ENCODE measurements around the gene ODAD3. TPM values are rescaled to one million over a fixed set of nuclear protein-coding genes. Genes with fewer than 3 reads are reported as not detected.

ODAD3 gene
- total and polyA plus RNA-seq, 2 of the 13 experiments (the other 11 are each of a cell fraction or from before 2014, with no cell fraction given) = 0.04 to 0.08 TPM

- TF ChIP-seq ZNF574 (CRISPR knock-in tag; IDR thresholded peaks at IDR 0.05) (peak; percentile 93), ATF5 (CRISPR knock-in tag; IDR thresholded peaks at IDR 0.05; ENCODE audit: low read depth) (no peak), SOX5 (CRISPR knock-in tag; IDR thresholded peaks at IDR 0.05; ENCODE audit: borderline replicate concordance) (peak; percentile 35; the same call in 1 of the 2 replicates), MAFF (IDR thresholded peaks at IDR 0.05; ENCODE audit: low read depth, low read length) (no peak), HNF4G (IDR thresholded peaks at IDR 0.05; ENCODE audit: borderline replicate concordance, low read depth, low read length) (peak; percentile 96), HNF4G (CRISPR knock-in tag; IDR thresholded peaks at IDR 0.05; ENCODE audit: borderline replicate concordance, low read depth) (peak; percentile 85; the same call in 1 of the 2 replicates), LCORL (IDR thresholded peaks at IDR 0.05) (no peak), LCORL (CRISPR knock-in tag; IDR thresholded peaks at IDR 0.05) (peak; percentile 78), ARID5B (CRISPR knock-in tag; IDR thresholded peaks at IDR 0.05) (peak; percentile 44; the same call in 1 of the 2 replicates), SMC3 (IDR thresholded peaks at IDR 0.05; ENCODE audit: low read length) (peak; percentile 40), ZFX (CRISPR knock-in tag; IDR thresholded peaks at IDR 0.05; ENCODE audit: low read depth) (peak; percentile 92), WIZ (CRISPR knock-in tag; IDR thresholded peaks at IDR 0.05) (peak; percentile 78; the same call in 1 of the 2 replicates), ZNF710 (CRISPR knock-in tag; IDR thresholded peaks at IDR 0.05; ENCODE audit: borderline replicate concordance) (no peak), ZNF883 (CRISPR knock-in tag; IDR thresholded peaks at IDR 0.05; ENCODE audit: not compliant biosample characterization) (peak; percentile 48), TEF (CRISPR knock-in tag; IDR thresholded peaks at IDR 0.05) (no peak)
Observed at GRCh38 chr19:11435057-11435832, at the start of gene ODAD3, which contains the start of gene PRKCSH (continued).
